BJ (cell line): Measurements from ENCODE around the gene FHAD1. TPM values are rescaled to one million over a fixed set of nuclear protein-coding genes. Genes with fewer than 3 reads are reported as not detected.

Experiments used
- CTCF ChIA-PET: fragments of 350-600 bp; formaldehyde crosslinking; extraction: SDS; loops from one replicate; lab custom pipeline; 2021; ENCODE audit warnings: antibody characterized with exemption, inconsistent platforms; lab: Yijun Ruan, JAX
- POLR2A ChIA-PET: fragments of 300-600 bp; sonication (Branson Sonifier 250); formaldehyde crosslinking; extraction: SDS; loops from one replicate; lab custom pipeline; 2021; ENCODE audit warnings: antibody characterized with exemption; lab: Charles Lee
- DNase-seq: peaks from one replicate; pipeline ENCODE4 v3.0.0-alpha.2; 2011; ENCODE audit warnings: low read depth
- H3K27me3 ChIP-seq: 2 replicates; pipeline ENCODE4 v1.6.0; 2011; ENCODE audit warnings: low read length; ENCODE audit not compliant: control insufficient read depth, insufficient read depth
- H3K36me3 ChIP-seq: 2 replicates; pipeline ENCODE4 v1.5.1; 2011; ENCODE audit warnings: low read length; ENCODE audit not compliant: control insufficient read depth, insufficient read depth
- H3K4me3 ChIP-seq: 2 replicates; pipeline ENCODE4 v1.5.1; 2011; ENCODE audit warnings: low read depth, mild to moderate bottlenecking, control low read depth, low read length
- CTCF ChIP-seq: IDR thresholded peaks from 2 replicates; pipeline ENCODE4 v1.5.1; 2011; ENCODE audit warnings: low read depth, mild to moderate bottlenecking, control low read depth, inconsistent platforms, low read length, moderate library complexity; ENCODE audit not compliant: insufficient read depth
- polyA plus RNA-seq: library from polyadenylated mRNA; depleted of rRNA; stranded (reverse); fragments of >200 nt; gene quantifications from 2 replicates; pipeline ENCODE4 v1.2.3, GENCODE V29; 2011

Gene FHAD1
- polyA plus RNA-seq, 1 experiment, result not detected

- no peaks in the 10 kb centered on the region for H3K27me3 ChIP-seq
- TF ChIP-seq CTCF, result no peak
- H3K4me3 ChIP-seq, result no peak overlapping the region
- POLR2A ChIA-PET, result no interaction called here
- no peaks in the 10 kb centered on the region for H3K36me3 ChIP-seq
- CTCF ChIA-PET, result interaction anchor here (0.7 to 1.1 kb wide), 2 partner anchors 16 to 346 kb away, joined by 3 to 8 read pairs; no protein-coding TSS in a partner anchor
- DNase-seq, result no peak
These were observed 92.5 kb downstream of the FHAD1 start for GRCh38 chr1:15339570-15339969.

- Histone ChIP-seq H3K36me3 (no peaks in the 10 kb centered on the region), H3K4me3 (no peak overlapping the region), H3K27me3 (no peaks in the 10 kb centered on the region)
- ChIA-PET CTCF (interaction anchor here (1.2 kb wide), 1 partner anchor 36 kb away, joined by 3 read pairs; no protein-coding TSS in a partner anchor), POLR2A (no interaction called here)
- DNase-seq, result no peak
- TF ChIP-seq CTCF, result no peak
These were observed 94.2 kb downstream of the FHAD1 start for GRCh38 chr1:15341228-15341627.

GRCh38 chr1:15341634-15342407, 94.8 kb downstream of the FHAD1 start:
- CTCF ChIA-PET, result interaction anchor here (1.0 to 1.2 kb wide), 2 partner anchors 37 to 90 kb away, joined by 3 read pairs; no protein-coding TSS in a partner anchor
- no peak for TF ChIP-seq CTCF
- Histone ChIP-seq H3K4me3 (no peak overlapping the region), H3K27me3 (no peaks in the 10 kb centered on the region), H3K36me3 (no peaks in the 10 kb centered on the region)
- POLR2A ChIA-PET, result no interaction called here
- peak; percentile 47 for DNase-seq

- no peak for TF ChIP-seq CTCF
- H3K36me3 ChIP-seq, result no peaks in the 10 kb centered on the region
- no peak overlapping the region for H3K4me3 ChIP-seq
- ChIA-PET CTCF (interaction anchor here (1.0 to 1.2 kb wide), 2 partner anchors 38 to 89 kb away, joined by 3 read pairs; no protein-coding TSS in a partner anchor), POLR2A (no interaction called here)
- DNase-seq, result no peak
- H3K27me3 ChIP-seq, result no peaks in the 10 kb centered on the region
These were observed 95.5 kb downstream of the FHAD1 start for GRCh38 chr1:15342408-15342967.

GRCh38 chr1:15343099-15343498, 96.1 kb downstream of the FHAD1 start:
- Histone ChIP-seq H3K36me3 (no peaks in the 10 kb centered on the region), H3K4me3 (no peak overlapping the region), H3K27me3 (no peaks in the 10 kb centered on the region)
- DNase-seq, result no peak
- CTCF ChIA-PET, result no interaction called here
- TF ChIP-seq CTCF, result no peak
- POLR2A ChIA-PET, result no interaction called here
